AG09319 (cell line): ENCODE data around the gene MS4A10.

ENCODE experiments used
- DNase-seq: peaks from one replicate; pipeline ENCODE4 v3.0.0-alpha.2; 2010; ENCODE audit warnings: low read depth; ENCODE audit errors: extremely low read depth
- CTCF ChIP-seq: IDR thresholded peaks from 2 replicates; pipeline ENCODE4 v1.5.1; 2011; ENCODE audit warnings: low read depth, mild to moderate bottlenecking, inconsistent platforms, low read length, moderate library complexity

The MS4A10 gene

GRCh38 chr11:60788401-60789125 lies 3.4 kb downstream of the MS4A10 start:
- DNase-seq: no peak
- TF ChIP-seq CTCF: no peak

DNA sequence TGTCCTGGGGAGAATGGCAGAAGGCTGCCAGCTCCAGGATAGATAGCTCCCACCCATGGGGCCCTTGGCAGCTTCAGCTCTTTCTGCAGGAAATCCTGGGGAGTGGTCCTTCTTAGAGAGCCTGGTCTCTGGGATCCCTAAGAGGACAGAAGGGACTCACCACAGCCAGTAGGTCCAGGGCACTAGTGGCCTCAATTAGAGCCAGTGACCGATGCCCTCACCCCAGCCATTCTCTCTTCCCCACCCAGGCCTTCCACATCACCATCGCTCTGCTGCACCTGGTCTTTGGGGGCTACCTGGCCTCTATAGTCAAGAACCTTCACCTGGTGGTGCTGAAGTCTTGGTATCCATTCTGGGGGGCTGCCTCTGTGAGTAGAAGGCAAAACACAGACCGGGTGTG lies 5.6 kb downstream of the MS4A10 start:
- no peak for TF ChIP-seq CTCF
- DNase-seq: no peak

DNA sequence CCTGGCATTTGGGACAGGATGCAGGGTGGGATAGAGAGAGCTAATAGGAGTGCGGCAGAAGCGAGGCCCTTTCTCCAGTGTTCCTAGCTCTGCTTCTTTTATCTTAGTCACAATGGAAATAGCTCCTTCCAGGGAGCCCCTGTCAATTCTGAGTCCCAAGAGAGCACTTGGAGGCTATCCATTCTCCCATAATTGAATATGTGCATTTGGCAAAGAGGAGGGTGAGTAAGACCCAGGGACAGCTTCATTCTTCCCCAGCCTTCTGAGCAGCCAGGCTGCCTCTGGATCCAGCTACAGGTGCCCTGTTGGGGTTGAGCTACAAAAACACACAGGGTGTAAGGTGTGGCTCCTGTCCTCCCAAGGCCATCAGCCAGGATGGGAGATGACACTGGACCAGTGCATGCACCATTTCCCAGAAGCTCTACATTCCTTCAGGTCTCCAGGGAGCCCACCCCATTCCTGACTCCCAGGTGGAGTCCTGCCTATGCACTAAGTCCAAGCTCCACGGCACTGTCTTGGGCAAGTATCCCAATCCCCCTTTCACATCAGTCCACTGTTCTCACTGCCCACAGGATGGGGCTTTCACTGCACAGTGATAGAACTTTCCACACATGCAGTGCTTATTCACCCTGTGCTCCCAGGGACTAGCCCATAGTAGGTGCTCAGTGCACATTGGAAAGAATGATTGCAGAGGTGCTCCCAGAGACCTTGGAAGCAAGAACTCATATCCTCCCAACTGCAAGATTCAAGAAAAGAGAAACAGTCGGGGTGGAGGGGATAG lies 6.2 kb downstream of the MS4A10 start:
- TF ChIP-seq CTCF: no peak
- no peak for DNase-seq

DNA sequence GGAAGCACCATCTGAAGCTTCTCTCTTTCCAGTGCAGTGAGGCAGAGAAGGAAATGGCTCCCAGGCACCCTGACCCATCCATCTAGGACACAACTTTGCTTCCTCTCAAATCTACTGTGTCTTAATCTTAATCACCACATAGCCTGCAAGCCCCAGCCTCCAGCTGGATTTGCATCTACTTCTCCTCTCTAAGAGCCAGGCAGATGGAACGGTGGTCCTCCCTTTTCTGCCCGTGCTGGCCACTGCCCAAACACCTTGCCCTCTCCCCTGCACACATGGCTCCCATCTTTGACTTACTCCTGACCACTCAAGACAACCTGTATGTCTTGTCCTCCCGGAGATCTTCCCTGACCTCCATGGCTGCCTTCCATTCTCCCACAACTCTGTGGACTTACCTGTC lies 7.4 kb downstream of the MS4A10 start:
- no peak for DNase-seq

DNA sequence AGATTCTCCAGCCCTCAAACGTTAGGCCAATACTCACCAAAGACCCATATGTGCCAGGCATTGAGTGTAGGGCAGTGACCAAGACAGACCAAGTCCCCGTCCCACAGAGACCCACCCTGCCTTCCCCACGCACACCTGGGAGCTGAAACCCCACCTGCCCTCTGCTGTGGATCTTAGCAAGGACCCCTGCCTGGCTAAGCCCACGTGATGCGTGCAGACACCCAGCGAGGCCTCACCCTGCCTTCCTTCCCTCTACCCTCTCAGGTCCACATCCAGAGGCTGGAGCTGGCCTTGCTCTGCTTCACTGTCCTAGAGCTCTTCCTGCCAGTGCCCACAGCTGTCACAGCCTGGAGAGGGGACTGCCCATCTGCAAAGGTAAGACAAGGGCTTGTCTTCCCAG lies 10.2 kb downstream of the MS4A10 start:
- TF ChIP-seq CTCF: no peak
- DNase-seq: no peak

More for the DNA sequence above, 7.4 kb downstream of the MS4A10 start:
- TF ChIP-seq CTCF: no peak

- no peak for DNase-seq
- TF ChIP-seq CTCF: no peak
Observed at GRCh38 chr11:60797846-60798630, 12.9 kb downstream of the MS4A10 start.
